Hypothalamus (tissue), 51 donors: ENCODE results near the gene ALDH1A3.

Source experiments
- DNase-seq, 51 donors: peaks; one replicate each; lab custom pipeline; 2025; lab: John Stamatoyannopoulos, UW

The ALDH1A3 gene

GRCh38 chr15:100944986-100945385 lies 65.4 kb downstream of the ALDH1A3 start:
- DNase-seq = no peak

- no peak for DNase-seq
Measured at GRCh38 chr15:100947760-100948429, 68.3 kb downstream of the ALDH1A3 start.

DNA sequence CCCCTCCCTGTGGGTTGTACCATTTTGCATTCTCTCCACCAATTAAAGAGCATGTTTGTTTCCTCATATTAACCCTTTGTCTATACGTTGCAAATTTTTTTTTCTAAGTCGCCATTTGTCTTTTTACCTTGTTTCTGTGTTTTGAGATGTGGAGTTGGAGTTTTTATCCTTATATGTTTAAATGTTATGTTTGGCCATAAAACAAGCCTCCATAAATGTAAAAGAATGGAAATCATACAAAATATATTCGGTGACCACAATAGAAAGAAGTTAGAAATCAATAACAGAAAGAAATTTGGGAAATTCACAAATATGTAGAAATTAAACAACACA lies 68.8 kb downstream of the ALDH1A3 start:
- no peak for DNase-seq

GRCh38 chr15:100949691-100950090 lies 70.1 kb downstream of the ALDH1A3 start:
- DNase-seq = no peak

DNA sequence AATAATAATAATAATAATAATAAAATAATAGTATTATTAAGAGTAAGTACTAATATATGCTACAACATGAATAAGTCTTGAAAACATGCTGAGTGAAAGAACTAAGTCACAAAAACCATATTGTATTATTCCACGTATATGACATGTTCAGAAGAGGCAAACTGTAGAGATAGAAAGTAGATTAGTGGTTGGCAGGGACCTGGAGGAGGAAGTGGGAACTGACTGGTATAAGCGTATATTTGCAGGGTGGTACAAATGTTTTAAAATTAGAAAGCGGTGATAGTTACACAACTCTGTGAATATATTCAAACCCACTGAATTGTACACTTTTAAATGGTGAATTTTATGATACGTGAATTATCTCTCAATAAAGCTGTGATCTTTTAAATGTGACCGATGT lies 72.3 kb downstream of the ALDH1A3 start:
- DNase-seq = no peak

- DNase-seq = no peak
Measured at GRCh38 chr15:100952566-100952965, 72.9 kb downstream of the ALDH1A3 start.

DNA sequence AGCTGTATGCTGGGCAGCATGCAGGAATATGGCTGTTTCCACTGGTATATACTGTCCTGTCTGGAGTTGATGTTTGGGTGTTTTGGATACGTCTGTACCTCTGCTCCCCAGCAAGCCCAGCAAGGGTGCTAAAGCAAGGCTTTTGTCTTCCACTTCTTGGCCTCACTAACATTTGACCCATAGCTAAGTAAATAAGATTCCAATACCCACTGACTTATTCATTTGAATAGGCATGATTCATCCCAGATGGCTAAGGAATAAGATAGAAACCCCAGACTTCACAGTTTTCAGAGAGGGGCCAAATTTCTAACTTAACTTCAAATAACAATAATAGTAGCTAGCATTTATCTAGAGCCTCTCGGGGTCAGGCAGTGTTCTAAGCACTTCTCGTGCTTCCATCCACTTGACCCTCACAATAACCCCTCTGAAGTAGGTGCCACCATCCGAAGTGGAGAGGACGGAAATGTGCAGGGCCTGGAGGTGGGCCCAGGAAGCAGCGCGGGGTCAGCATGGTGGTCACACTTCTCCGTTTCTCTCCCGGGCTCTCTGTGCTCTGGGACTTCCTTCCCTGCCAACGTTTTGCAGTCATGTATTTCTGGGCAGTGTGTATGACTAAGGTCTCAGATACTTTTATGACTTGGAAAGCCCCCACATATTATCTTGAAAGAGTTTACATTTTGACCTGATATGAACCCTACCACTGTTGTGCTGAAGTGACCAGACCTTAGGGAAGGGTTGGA lies 78.9 kb downstream of the ALDH1A3 start:
- DNase-seq = no peak

GRCh38 chr15:100959066-100960050 lies 79.7 kb downstream of the ALDH1A3 start:
- no peak for DNase-seq
